Measurements from ENCODE around the gene TKT. TPM values are rescaled to one million over a fixed set of nuclear protein-coding genes. Genes with fewer than 3 reads are reported as not detected.

TKT gene
- total RNA-seq, 1 experiment from 2014 or later = 650 TPM

DNA sequence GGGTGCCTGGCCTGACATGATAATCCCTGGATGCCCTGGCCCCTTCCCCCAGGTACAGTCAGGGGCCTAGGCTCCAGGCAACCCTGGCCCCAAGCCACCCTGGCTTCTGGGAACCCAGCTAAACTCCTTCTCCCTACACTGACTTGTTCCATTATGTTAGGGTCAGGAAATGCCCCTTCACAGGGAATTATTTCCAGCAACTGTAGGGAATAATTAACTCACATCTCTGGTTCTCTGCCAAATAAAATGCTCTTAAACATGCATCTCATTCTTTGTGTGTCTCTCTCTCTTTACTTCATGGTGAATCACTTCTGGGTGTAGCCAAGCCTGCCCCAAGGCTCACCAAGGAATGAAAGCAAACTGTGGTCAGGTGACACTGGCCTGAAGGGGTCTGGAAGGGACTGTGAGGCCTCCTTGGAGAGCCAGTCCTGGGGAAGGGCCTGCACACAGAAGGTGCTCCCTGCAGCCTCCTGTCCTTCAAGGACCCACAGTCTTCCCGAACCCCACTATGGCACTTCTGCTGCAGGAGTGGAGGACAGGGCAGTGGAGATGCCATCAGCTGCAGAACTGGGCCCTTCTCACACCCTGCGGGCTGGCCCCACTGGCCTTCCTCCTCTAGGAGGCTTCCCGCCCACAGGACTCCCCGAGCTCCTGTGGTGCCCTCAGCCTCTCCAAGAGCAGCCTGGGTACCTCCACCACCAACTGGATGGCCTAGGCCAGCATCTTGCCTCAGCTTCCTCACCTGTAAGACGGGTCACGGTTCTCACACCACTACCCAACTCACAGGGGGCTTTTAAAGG lies 17.6 kb downstream of the TKT start:
- peaks cover 65 to 87% (median 84%) of the 10 kb centered on the region in 3 experiments for H3K36me3 Mint-ChIP-seq (ENCODE audit: insufficient read depth in 1 of 3, low read depth in 3 of 3)
- Histone ChIP-seq H3K9ac (ENCODE audit: extremely low read depth, insufficient read length, low read length) (no peak overlapping the region), H3K4me2 (ENCODE audit: insufficient read depth, insufficient read length, low read length) (no peak overlapping the region)

More for the DNA sequence above, 17.6 kb downstream of the TKT start:
- no peak overlapping the region for H3K27ac ChIP-seq (ENCODE audit: insufficient read length, low read depth, low read length)
- no peak for DNase-seq
- no peaks in the 10 kb centered on the region for H3K27me3 ChIP-seq (ENCODE audit: insufficient read depth, low read length)
- H2AFZ ChIP-seq (ENCODE audit: low read length) = no peak overlapping the region
- H3K79me1 ChIP-seq (ENCODE audit: insufficient read depth, low read depth, low read length, poor library complexity, severe bottlenecking) = peaks cover 25% of the 10 kb centered on the region
- H4K5ac ChIP-seq (ENCODE audit: insufficient read length, low read depth, low read length) = no peak overlapping the region
- Mint-ChIP-seq H3K4me1 (peaks cover 11% of the 10 kb centered on the region in 2 experiments), H3K27me3 (ENCODE audit: low read depth) (no peaks in the 10 kb centered on the region), H3K4me3 (no peak overlapping the region), H3K9me3 (no peaks in the 10 kb centered on the region), H3K27ac (peak overlapping the region in 2 of 3 experiments; percentile 77 to 93; a peak in 3 of 7 replicates)
- no peak overlapping the region for H3K14ac ChIP-seq (ENCODE audit: insufficient read depth, low read length)
- H2BK20ac ChIP-seq (ENCODE audit: low read depth, low read length, poor library complexity, severe bottlenecking) = no peak overlapping the region
- H2BK15ac ChIP-seq (ENCODE audit: low read depth, low read length) = no peak overlapping the region
- H2AK5ac ChIP-seq (ENCODE audit: insufficient read length, low read length) = no peak overlapping the region
- WGBS (ENCODE audit: extremely low coverage, insufficient read length, low lambda C conversion rate) = no CpG with 5 or more reads among the region's 6 CpGs
- no peak overlapping the region for H3K23ac ChIP-seq (ENCODE audit: insufficient read length, low read depth, low read length)
- no peaks in the 10 kb centered on the region; the same call in 1 of the 2 replicates for H3K4me1 ChIP-seq (ENCODE audit: insufficient read depth, low read length)
- H4K20me1 ChIP-seq (ENCODE audit: control insufficient read depth, insufficient read depth, insufficient read length) = no peaks in the 10 kb centered on the region
- no peak overlapping the region for H2BK12ac ChIP-seq (ENCODE audit: insufficient read length, low read depth, low read length)
- no peaks in the 10 kb centered on the region for H3K9me3 ChIP-seq (ENCODE audit: control insufficient read depth, low read depth, low read length)
- H2BK5ac ChIP-seq (ENCODE audit: insufficient read length, low read length) = no peak overlapping the region
- TF ChIP-seq, protein P1, sequence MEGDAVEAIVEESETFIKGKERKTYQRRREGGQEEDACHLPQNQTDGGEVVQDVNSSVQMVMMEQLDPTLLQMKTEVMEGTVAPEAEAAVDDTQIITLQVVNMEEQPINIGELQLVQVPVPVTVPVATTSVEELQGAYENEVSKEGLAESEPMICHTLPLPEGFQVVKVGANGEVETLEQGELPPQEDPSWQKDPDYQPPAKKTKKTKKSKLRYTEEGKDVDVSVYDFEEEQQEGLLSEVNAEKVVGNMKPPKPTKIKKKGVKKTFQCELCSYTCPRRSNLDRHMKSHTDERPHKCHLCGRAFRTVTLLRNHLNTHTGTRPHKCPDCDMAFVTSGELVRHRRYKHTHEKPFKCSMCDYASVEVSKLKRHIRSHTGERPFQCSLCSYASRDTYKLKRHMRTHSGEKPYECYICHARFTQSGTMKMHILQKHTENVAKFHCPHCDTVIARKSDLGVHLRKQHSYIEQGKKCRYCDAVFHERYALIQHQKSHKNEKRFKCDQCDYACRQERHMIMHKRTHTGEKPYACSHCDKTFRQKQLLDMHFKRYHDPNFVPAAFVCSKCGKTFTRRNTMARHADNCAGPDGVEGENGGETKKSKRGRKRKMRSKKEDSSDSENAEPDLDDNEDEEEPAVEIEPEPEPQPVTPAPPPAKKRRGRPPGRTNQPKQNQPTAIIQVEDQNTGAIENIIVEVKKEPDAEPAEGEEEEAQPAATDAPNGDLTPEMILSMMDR (conservative IDR thresholded peaks at IDR 0.05) = no peak
- no peak overlapping the region for H4K91ac ChIP-seq (ENCODE audit: insufficient read length, low read depth, low read length)
- H3T11ph ChIP-seq (ENCODE audit: low read length) = no peak overlapping the region
- no peak overlapping the region for H3K18ac ChIP-seq (ENCODE audit: insufficient read length, low read depth, low read length)
- no peak overlapping the region for H3K56ac ChIP-seq (ENCODE audit: insufficient read length, low read depth, low read length)
- H3K79me2 ChIP-seq (ENCODE audit: insufficient read depth, low read length) = peaks cover 14% of the 10 kb centered on the region; the same call in 1 of the 2 replicates
- no peak overlapping the region for H2BK120ac ChIP-seq (ENCODE audit: low read depth, low read length, poor library complexity, severe bottlenecking)
- no peak overlapping the region for H4K8ac ChIP-seq (replicated peaks; ENCODE audit: insufficient read length, low read depth, low read length)
- H3K4ac ChIP-seq (ENCODE audit: low read depth, low read length) = no peak overlapping the region
- no peaks in the 10 kb centered on the region for H3K23me2 ChIP-seq (ENCODE audit: insufficient read length, low read depth, low read length, poor library complexity, severe bottlenecking)
